HEK293 (cell line): ENCODE measurements around the gene SLC20A1.

ENCODE experiments used
- CTCF ChIA-PET: fragments of 350-600 bp; formaldehyde crosslinking; extraction: SDS; loops from one replicate; lab custom pipeline; 2021; ENCODE audit warnings: antibody characterized with exemption; lab: Yijun Ruan, JAX
- POLR2A ChIA-PET: fragments of 300-600 bp; formaldehyde crosslinking; extraction: SDS; loops from one replicate; lab custom pipeline; 2020; ENCODE audit warnings: antibody characterized with exemption, inconsistent platforms; lab: Yijun Ruan, JAX
- H3K27ac ChIP-seq: fragments of 200-500 bp; sonication (Bioruptor generic); 2 replicates; pipeline ENCODE4 v1.5.1; 2014; ENCODE audit warnings: low read depth, low read length, control low read depth, inconsistent platforms; ENCODE audit errors: extremely low read depth
- H3K36me3 ChIP-seq, 2 experiments: fragments of 200-500 bp in 1 of 2; sonication (Bioruptor generic) in 1 of 2; 1 replicate in 1 of 2; 2 replicates in 1 of 2; pipeline ENCODE4 v1.5.1; 2014 to 2017; ENCODE audit warnings: inconsistent platforms in 2 of 2, low read length in 2 of 2; ENCODE audit not compliant: control insufficient read depth in 2 of 2, insufficient read depth in 1 of 2
- H3K4me1 ChIP-seq: fragments of 200-500 bp; sonication (Bioruptor generic); 2 replicates; pipeline ENCODE4 v1.5.1; 2014; ENCODE audit warnings: mild to moderate bottlenecking, low read length, inconsistent platforms; ENCODE audit not compliant: control insufficient read depth, insufficient read depth
- H3K4me3 ChIP-seq: 2 replicates; pipeline ENCODE4 v1.5.1; 2011; ENCODE audit warnings: low read depth, mild to moderate bottlenecking, control low read depth, low read length, moderate library complexity
- H3K9me3 ChIP-seq: fragments of 200-500 bp; sonication (Bioruptor generic); 2 replicates; pipeline ENCODE4 v1.5.1; 2014; ENCODE audit warnings: low read depth, low read length, inconsistent platforms; ENCODE audit not compliant: control insufficient read depth, insufficient read depth
- BCL11B ChIP-seq: fragments of 450-650 bp; formaldehyde crosslinking; IDR thresholded peaks from 2 replicates; pipeline ENCODE4 v1.5.1; 2016; ENCODE audit warnings: low read depth, missing biosample characterization, missing genetic modification characterization
- CTCF ChIP-seq: fragments of 450-650 bp; formaldehyde crosslinking; IDR thresholded peaks from 2 replicates; pipeline ENCODE4 v1.5.1; 2016; ENCODE audit warnings: missing biosample characterization, missing genetic modification characterization
- ELK4 ChIP-seq: IDR thresholded peaks from 2 replicates; pipeline ENCODE4 v1.6.1; 2011; ENCODE audit warnings: mild to moderate bottlenecking, low read depth, low read length, borderline replicate concordance
- OVOL3 ChIP-seq: fragments of 450-650 bp; formaldehyde crosslinking; IDR thresholded peaks from 2 replicates; pipeline ENCODE4 v1.5.1; 2016; ENCODE audit warnings: missing biosample characterization, missing genetic modification characterization
- SALL2 ChIP-seq: fragments of 450-650 bp; formaldehyde crosslinking; IDR thresholded peaks from 2 replicates; pipeline ENCODE4 v1.5.0; 2017; ENCODE audit warnings: missing biosample characterization, mild to moderate bottlenecking, missing genetic modification characterization, borderline replicate concordance
- SP2 ChIP-seq: fragments of 450-650 bp; formaldehyde crosslinking; IDR thresholded peaks from 2 replicates; pipeline ENCODE4 v1.5.1; 2016; ENCODE audit warnings: missing biosample characterization, missing genetic modification characterization
- TCF7L2 ChIP-seq: IDR thresholded peaks from 2 replicates; pipeline ENCODE4 v1.6.1; 2011; ENCODE audit warnings: low read depth, mild to moderate bottlenecking, inconsistent platforms, low read length, moderate library complexity, borderline replicate concordance
- ZBTB11 ChIP-seq: fragments of 450-650 bp; formaldehyde crosslinking; conservative IDR thresholded peaks from 2 replicates; pipeline ENCODE4 v1.5.1; 2016; ENCODE audit warnings: low read depth, missing biosample characterization, missing genetic modification characterization
- ZBTB21 ChIP-seq: fragments of 450-650 bp; formaldehyde crosslinking; IDR thresholded peaks from 2 replicates; pipeline ENCODE4 v1.5.1; 2017; ENCODE audit warnings: missing biosample characterization, missing genetic modification characterization
- ZBTB44 ChIP-seq: fragments of 450-650 bp; IDR thresholded peaks from 2 replicates; pipeline ENCODE4 v1.5.1; 2018; ENCODE audit warnings: missing biosample characterization, mild to moderate bottlenecking, missing genetic modification characterization
- ZBTB7A ChIP-seq: fragments of 450-650 bp; formaldehyde crosslinking; IDR thresholded peaks from 2 replicates; pipeline ENCODE4 v1.5.1; 2016; ENCODE audit warnings: low read depth, missing biosample characterization, missing genetic modification characterization
- ZBTB8A ChIP-seq: fragments of 450-650 bp; formaldehyde crosslinking; IDR thresholded peaks from 2 replicates; pipeline ENCODE4 v1.5.1; 2016; ENCODE audit warnings: missing biosample characterization, missing genetic modification characterization
- ZNF2 ChIP-seq: fragments of 450-650 bp; formaldehyde crosslinking; IDR thresholded peaks from 2 replicates; pipeline ENCODE4 v1.5.1; 2016; ENCODE audit warnings: missing biosample characterization, missing genetic modification characterization
- ZNF292 ChIP-seq: fragments of 450-650 bp; formaldehyde crosslinking; IDR thresholded peaks from 2 replicates; pipeline ENCODE4 v1.5.1; 2016; ENCODE audit warnings: low read depth, missing biosample characterization, missing genetic modification characterization, borderline replicate concordance
- ZNF362 ChIP-seq: fragments of 450-650 bp; formaldehyde crosslinking; IDR thresholded peaks from 2 replicates; pipeline ENCODE4 v1.5.1; 2016; ENCODE audit warnings: missing biosample characterization, missing genetic modification characterization
- ZNF473 ChIP-seq: fragments of 450-650 bp; formaldehyde crosslinking; IDR thresholded peaks from 2 replicates; pipeline ENCODE4 v1.5.1; 2017; ENCODE audit warnings: missing biosample characterization, missing genetic modification characterization
- ZNF514 ChIP-seq: fragments of 450-650 bp; formaldehyde crosslinking; IDR thresholded peaks from 2 replicates; pipeline ENCODE4 v1.5.1; 2016; ENCODE audit warnings: missing biosample characterization, missing genetic modification characterization
- ZNF548 ChIP-seq: fragments of 450-650 bp; formaldehyde crosslinking; IDR thresholded peaks from 2 replicates; pipeline ENCODE4 v1.5.1; 2016; ENCODE audit warnings: missing biosample characterization, missing genetic modification characterization
- ZNF600 ChIP-seq: fragments of 450-650 bp; formaldehyde crosslinking; IDR thresholded peaks from 2 replicates; pipeline ENCODE4 v1.5.1; 2016; ENCODE audit warnings: missing biosample characterization, missing genetic modification characterization
- ZNF76 ChIP-seq: fragments of 450-650 bp; formaldehyde crosslinking; IDR thresholded peaks from 2 replicates; pipeline ENCODE4; 2016; ENCODE audit warnings: low read depth, missing biosample characterization, missing genetic modification characterization, borderline replicate concordance
- ZNF837 ChIP-seq: fragments of 450-650 bp; formaldehyde crosslinking; IDR thresholded peaks from 2 replicates; pipeline ENCODE4 v1.5.1; 2016; ENCODE audit warnings: missing biosample characterization, missing genetic modification characterization
- ZSCAN18 ChIP-seq: fragments of 450-650 bp; formaldehyde crosslinking; IDR thresholded peaks from 2 replicates; pipeline ENCODE4 v1.5.1; 2016; ENCODE audit warnings: missing biosample characterization, missing genetic modification characterization

The SLC20A1 gene

GRCh38 chr2:112644155-112644932 lies 1.4 kb upstream of the SLC20A1 start:
- H3K4me3 ChIP-seq: peak overlapping the region; percentile 93
- peak overlapping the region; percentile 97; the same call in 1 of the 2 replicates for H3K27ac ChIP-seq
- H3K4me1 ChIP-seq: peaks cover 4% of the 10 kb centered on the region
- H3K36me3 ChIP-seq: peaks cover 0 to 26% of the 10 kb centered on the region in 2 experiments; a peak in 2 of 3 replicates
- ChIA-PET POLR2A (interaction anchor here (0.9 to 4.2 kb wide), 6 partner anchors 12 to 60 kb away, joined by 3 to 36 read pairs (median 6); partner anchors contain the start of gene CHCHD5), CTCF (interaction anchor here (0.7 to 3.0 kb wide), 9 partner anchors 10 to 242 kb away, joined by 3 to 19 read pairs (median 5); no protein-coding TSS in a partner anchor)
- no peaks in the 10 kb centered on the region for H3K9me3 ChIP-seq
- no peak for TF ChIP-seq ZBTB7A (tag by site-specific recombination)
- 0 out of 2 replicates have a peak, but pooled peaks have one; percentile 26 for TF ChIP-seq ZNF600 (tag by site-specific recombination)
- TF ChIP-seq ZNF473 (tag by site-specific recombination): no peak
- TF ChIP-seq SALL2 (tag by site-specific recombination): no peak
- TF ChIP-seq ZNF548: no peak
- TF ChIP-seq ZNF514: no peak

- H3K9me3 ChIP-seq: no peaks in the 10 kb centered on the region
- peak overlapping the region; percentile 97; the same call in 1 of the 2 replicates for H3K27ac ChIP-seq
- ChIA-PET CTCF (interaction anchor here (0.7 to 3.0 kb wide), 10 partner anchors 10 to 241 kb away, joined by 3 to 19 read pairs (median 5); no protein-coding TSS in a partner anchor), POLR2A (interaction anchor here (0.6 to 4.2 kb wide), 8 partner anchors 13 to 297 kb away, joined by 3 to 36 read pairs (median 4); partner anchors contain the start of gene CHCHD5)
- H3K4me1 ChIP-seq: peaks cover 4% of the 10 kb centered on the region
- peak overlapping the region; percentile 93 for H3K4me3 ChIP-seq
- peaks cover 0 to 32% of the 10 kb centered on the region in 2 experiments; a peak in 2 of 3 replicates for H3K36me3 ChIP-seq
- TF ChIP-seq ZSCAN18 (no peak), ZBTB11 (tag by site-specific recombination) (no peak), ZNF2 (tag by site-specific recombination) (no peak), CTCF (tag by site-specific recombination) (no peak), OVOL3 (tag by site-specific recombination) (no peak), ELK4 (no peak), ZNF292 (no peak), ZBTB8A (no peak), ZNF362 (no peak), ZBTB21 (tag by site-specific recombination) (no peak), ZNF76 (tag by site-specific recombination) (peak; percentile 68; the same call in 1 of the 2 replicates), TCF7L2 (no peak), ZBTB44 (tag by site-specific recombination) (no peak), ZNF837 (no peak), SP2 (tag by site-specific recombination) (no peak), BCL11B (no peak)
These were observed 818 bp upstream of the SLC20A1 start for GRCh38 chr2:112644933-112645309.
